K562 (cell line): ENCODE results near the gene PTPN18. TPM values are rescaled to one million over a fixed set of nuclear protein-coding genes. Genes with fewer than 3 reads are reported as not detected.

Source experiments
- BMI1 ChIP-seq: fragments of 150-350 bp; IDR thresholded peaks from 2 replicates; pipeline ENCODE4 v1.6.1; 2014; ENCODE audit warnings: low read length
- CREB5 ChIP-seq: fragments of 250-450 bp; sonication (Bioruptor Pico); IDR thresholded peaks from 2 replicates; pipeline ENCODE4 v1.5.0; 2020; ENCODE audit warnings: mild to moderate bottlenecking
- DLX4 ChIP-seq: fragments of 250-450 bp; sonication (Bioruptor Pico); IDR thresholded peaks from 2 replicates; pipeline ENCODE4 v1.6.1; 2021; ENCODE audit warnings: mild to moderate bottlenecking
- FOXJ3 ChIP-seq: sonication (generic); formaldehyde crosslinking; IDR thresholded peaks from 2 replicates; pipeline ENCODE4 v1.4.0; 2020; ENCODE audit warnings: mild to moderate bottlenecking, missing genetic modification reagents
- HMG20B ChIP-seq: fragments of 250-450 bp; sonication (Bioruptor Pico); IDR thresholded peaks from 2 replicates; pipeline ENCODE4 v1.5.0; 2021; ENCODE audit warnings: mild to moderate bottlenecking
- MED1 ChIP-seq: sonication (generic); formaldehyde crosslinking; IDR thresholded peaks from 2 replicates; pipeline ENCODE4 v1.8.1; 2023; ENCODE audit warnings: missing genetic modification reagents, borderline replicate concordance
- SLC30A9 ChIP-seq: fragments of 250-450 bp; sonication (Bioruptor Pico); IDR thresholded peaks from 2 replicates; pipeline ENCODE4 v1.8.0; 2022; ENCODE audit warnings: mild to moderate bottlenecking, moderate library complexity
- SMARCC2 ChIP-seq: fragments of 450-650 bp; IDR thresholded peaks from 2 replicates; pipeline ENCODE4 v1.6.1; 2017; ENCODE audit warnings: antibody characterized with exemption, moderate library complexity, mild to moderate bottlenecking, low read depth
- TBL1XR1 ChIP-seq, 2 experiments: IDR thresholded peaks; 2 replicates each; pipeline ENCODE4 v1.6.1; 2012; ENCODE audit warnings: improper control_type of control experiment in 2 of 2, low read length in 2 of 2, mild to moderate bottlenecking in 1 of 2
- TCF7L2 ChIP-seq: fragments of 150-350 bp; IDR thresholded peaks from 2 replicates; pipeline ENCODE4 v1.6.1; 2016; ENCODE audit warnings: low read depth, mild to moderate bottlenecking, low read length, moderate library complexity
- TFE3 ChIP-seq: fragments of 450-650 bp; formaldehyde crosslinking; IDR thresholded peaks from 2 replicates; pipeline ENCODE4 v1.4.0; 2020; ENCODE audit warnings: mild to moderate bottlenecking, mixed read lengths
- ZBTB33 ChIP-seq: sonication (generic); formaldehyde crosslinking; IDR thresholded peaks from 2 replicates; pipeline ENCODE4 v1.8.1; 2023; ENCODE audit warnings: mild to moderate bottlenecking, missing genetic modification reagents
- ZNF146 ChIP-seq: IDR thresholded peaks from one replicate; pipeline ENCODE4 v1.6.1; 2018; ENCODE audit warnings: missing compliant biosample characterization; ENCODE audit not compliant: unreplicated experiment
- ZNF407 ChIP-seq: fragments of 450-650 bp; IDR thresholded peaks from 2 replicates; pipeline ENCODE4 v1.6.1; 2016; ENCODE audit warnings: low read depth
- polyA plus RNA-seq, 8 experiments: library from polyadenylated mRNA; depleted of rRNA in 4 of 8; stranded (reverse) in 5 of 8; unstranded in 3 of 8; fragments of >200 nt; fragmentation: Nextera tagmentation in 2 of 8; fragmentation: Illumina TruSeq in 1 of 8; extraction: Ambion mirVana in 2 of 8; extraction: Trizol in 1 of 8; gene quantifications; 2 replicates each; pipeline versions ENCODE4 v1.2.1 to v1.2.3, GENCODE V29; 2011 to 2014; ENCODE audit warnings: inconsistent platforms in 1 of 8, missing spikeins in 1 of 8
- total RNA-seq, 7 experiments: library from RNA; depleted of rRNA in 6 of 7; stranded (reverse); fragments of >200 nt in 6 of 7; fragmentation: Illumina TruSeq in 2 of 7; extraction: Trizol in 2 of 7; gene quantifications; 2 replicates each; pipeline versions ENCODE4 v1.2.1 to v1.2.3, GENCODE V29; 2011 to 2021; ENCODE audit warnings: low replicate concordance in 1 of 7

Gene PTPN18
- total and polyA plus RNA-seq, 9 of the 15 experiments (the other 6 are each of a cell fraction or from before 2014, with no cell fraction given): 11.6 to 90.7 (median 49.6) TPM

DNA sequence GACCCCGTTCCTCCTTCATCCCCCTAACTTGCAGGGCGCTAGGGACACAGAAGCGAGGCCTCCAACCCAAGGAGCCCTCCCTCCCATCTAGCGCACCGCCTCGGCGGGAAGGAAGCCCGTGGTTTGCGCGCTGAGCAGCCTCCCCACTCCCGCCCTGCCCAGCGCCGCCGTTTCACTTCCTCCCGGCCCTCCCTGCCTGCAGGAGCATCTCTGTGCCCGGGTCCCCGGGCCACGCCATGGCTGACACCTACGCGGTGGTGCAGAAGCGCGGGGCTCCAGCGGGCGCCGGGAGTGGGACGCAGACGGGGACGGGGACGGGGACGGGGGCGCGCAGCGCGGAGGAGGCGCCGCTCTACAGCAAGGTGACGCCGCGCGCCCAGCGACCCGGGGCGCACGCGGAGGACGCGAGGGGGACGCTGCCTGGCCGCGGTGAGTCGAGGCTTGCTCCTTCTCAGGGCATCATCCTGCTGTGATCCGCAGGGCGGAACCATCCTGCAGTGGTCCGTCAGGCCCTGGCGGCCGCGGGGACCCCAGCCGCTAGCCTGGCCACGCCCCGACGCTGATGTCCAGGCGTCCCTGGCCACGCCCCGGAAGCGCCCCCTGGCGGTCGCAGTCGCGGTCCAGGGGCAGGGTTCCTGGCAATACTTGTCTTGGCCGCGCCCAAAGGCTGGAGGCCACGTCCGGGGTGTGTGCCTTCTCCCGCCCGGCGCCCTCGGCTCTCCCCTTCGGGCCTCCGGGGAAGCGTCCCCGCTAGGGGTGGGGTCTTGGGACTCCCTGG, 16.4 kb downstream of the PTPN18 start (continued):
- TF ChIP-seq ZNF407 (no peak), SMARCC2 (no peak), SLC30A9 (CRISPR knock-in tag) (no peak), ZBTB33 (peak; percentile 97), BMI1 (no peak), HMG20B (CRISPR knock-in tag) (no peak), DLX4 (CRISPR knock-in tag) (no peak), TCF7L2 (no peak), FOXJ3 (CRISPR knock-in tag) (no peak), TFE3 (CRISPR knock-in tag) (no peak), TBL1XR1 (IDR thresholded peaks at IDR 0.05; ENCODE audit: low read length in 2 of 2) (peak in 1 of 2 experiments; percentile 43; a peak in 1 of 4 replicates), ZNF146 (CRISPR knock-in tag) (no peak), CREB5 (CRISPR knock-in tag) (no peak), MED1 (no peak)
